Peyer's patch (tissue), 4 donors: ENCODE data around the gene TMX1.

Source experiments
- POLR2A ChIP-seq, 2 donors: fragments of 450-650 bp; IDR thresholded peaks; one replicate each; pipeline ENCODE4 v1.5.1; 2017; ENCODE audit warnings: antibody characterized with exemption in 2 of 2, mild to moderate bottlenecking in 2 of 2, moderate library complexity in 2 of 2
- TF ChIP-seq, protein P1 (sequence below), 6 experiments: fragments of 450-650 bp in 4 of 6; fragments of 200-600 bp in 2 of 6; sonication (generic) in 1 of 6; IDR thresholded peaks; one replicate each; pipeline ENCODE4 v1.5.1; 2017 to 2019; ENCODE audit warnings: antibody characterized with exemption in 6 of 6, mild to moderate bottlenecking in 3 of 6, moderate library complexity in 1 of 6

- TF ChIP-seq, protein P1, sequence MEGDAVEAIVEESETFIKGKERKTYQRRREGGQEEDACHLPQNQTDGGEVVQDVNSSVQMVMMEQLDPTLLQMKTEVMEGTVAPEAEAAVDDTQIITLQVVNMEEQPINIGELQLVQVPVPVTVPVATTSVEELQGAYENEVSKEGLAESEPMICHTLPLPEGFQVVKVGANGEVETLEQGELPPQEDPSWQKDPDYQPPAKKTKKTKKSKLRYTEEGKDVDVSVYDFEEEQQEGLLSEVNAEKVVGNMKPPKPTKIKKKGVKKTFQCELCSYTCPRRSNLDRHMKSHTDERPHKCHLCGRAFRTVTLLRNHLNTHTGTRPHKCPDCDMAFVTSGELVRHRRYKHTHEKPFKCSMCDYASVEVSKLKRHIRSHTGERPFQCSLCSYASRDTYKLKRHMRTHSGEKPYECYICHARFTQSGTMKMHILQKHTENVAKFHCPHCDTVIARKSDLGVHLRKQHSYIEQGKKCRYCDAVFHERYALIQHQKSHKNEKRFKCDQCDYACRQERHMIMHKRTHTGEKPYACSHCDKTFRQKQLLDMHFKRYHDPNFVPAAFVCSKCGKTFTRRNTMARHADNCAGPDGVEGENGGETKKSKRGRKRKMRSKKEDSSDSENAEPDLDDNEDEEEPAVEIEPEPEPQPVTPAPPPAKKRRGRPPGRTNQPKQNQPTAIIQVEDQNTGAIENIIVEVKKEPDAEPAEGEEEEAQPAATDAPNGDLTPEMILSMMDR (IDR thresholded peaks at IDR 0.05): no peak
- no peak for TF ChIP-seq POLR2A (IDR thresholded peaks at IDR 0.05)
These were observed 57.0 kb downstream of the TMX1 start for GRCh38 chr14:51297066-51297465.
